Measurements from ENCODE around the gene KIAA0930.
"Not testable (repeated sequence)": the region's sequence is repeated elsewhere in the genome, so short reads cannot be mapped to it uniquely, and the experiment has no call there.

Gene KIAA0930

GRCh38 chr22:45262931-45263462 lies 22.3 kb upstream of the KIAA0930 start:
- no peak for DNase-seq

- DNase-seq, result peak; percentile 49
Observed at GRCh38 chr22:45262195-45262930, 21.7 kb upstream of the KIAA0930 start.

- no peak for DNase-seq
Observed at GRCh38 chr22:45261407-45262088, 20.9 kb upstream of the KIAA0930 start.

- DNase-seq, result not testable (repeated sequence)
Observed at GRCh38 chr22:45260395-45260759, 19.7 kb upstream of the KIAA0930 start.

GRCh38 chr22:45259754-45260394 lies 19.2 kb upstream of the KIAA0930 start:
- DNase-seq, result no peak

GRCh38 chr22:45257941-45258340 lies 17.2 kb upstream of the KIAA0930 start:
- DNase-seq, result not testable (repeated sequence)

- DNase-seq, result no peak
Observed at GRCh38 chr22:45254789-45255278, 14.1 kb upstream of the KIAA0930 start.

GRCh38 chr22:45254388-45254787 lies 13.7 kb upstream of the KIAA0930 start:
- no peak for DNase-seq

- no peak for DNase-seq
Observed at GRCh38 chr22:45253039-45253641, 12.4 kb upstream of the KIAA0930 start.

- no peak for DNase-seq
Observed at GRCh38 chr22:45251825-45252224, 11.1 kb upstream of the KIAA0930 start.

- DNase-seq, result no peak
Observed at GRCh38 chr22:45248832-45249561, 8.3 kb upstream of the KIAA0930 start.

GRCh38 chr22:45246060-45246985 lies 5.6 kb upstream of the KIAA0930 start:
- no peak for DNase-seq

GRCh38 chr22:45244916-45245315 lies 4.2 kb upstream of the KIAA0930 start:
- DNase-seq, result no peak

- DNase-seq, result no peak
Observed at GRCh38 chr22:45242778-45243191, 2.1 kb upstream of the KIAA0930 start.

GRCh38 chr22:45240104-45240809 lies 437 bp downstream of the KIAA0930 start:
- no peak for DNase-seq

GRCh38 chr22:45239681-45240051 lies 1.0 kb downstream of the KIAA0930 start:
- DNase-seq, result no peak

- DNase-seq, result peak; percentile 28
Observed at GRCh38 chr22:45238957-45239680, 1.6 kb downstream of the KIAA0930 start.

- DNase-seq, result no peak
Observed at GRCh38 chr22:45238076-45238956, 2.4 kb downstream of the KIAA0930 start.
